Hematopoietic multipotent progenitor cell treated with erythropoietin and hydrocortisone succinate and interleukin-3 and kit ligand, for 6 days (in vitro differentiated cells): ENCODE data around the gene TUBB2A.

ENCODE experiments used
- DNase-seq: peaks from one replicate; pipeline ENCODE4 v3.0.0-alpha.2; 2015

Gene TUBB2A

GRCh38 chr6:3118353-3119039 lies 38.8 kb downstream of the TUBB2A start, which contains the start of gene BPHL:
BPHL (plus strand) TSS chr6:3118711; CDS start chr6:3118741, 30 bp downstream.
- peak; percentile 98 for DNase-seq

DNA sequence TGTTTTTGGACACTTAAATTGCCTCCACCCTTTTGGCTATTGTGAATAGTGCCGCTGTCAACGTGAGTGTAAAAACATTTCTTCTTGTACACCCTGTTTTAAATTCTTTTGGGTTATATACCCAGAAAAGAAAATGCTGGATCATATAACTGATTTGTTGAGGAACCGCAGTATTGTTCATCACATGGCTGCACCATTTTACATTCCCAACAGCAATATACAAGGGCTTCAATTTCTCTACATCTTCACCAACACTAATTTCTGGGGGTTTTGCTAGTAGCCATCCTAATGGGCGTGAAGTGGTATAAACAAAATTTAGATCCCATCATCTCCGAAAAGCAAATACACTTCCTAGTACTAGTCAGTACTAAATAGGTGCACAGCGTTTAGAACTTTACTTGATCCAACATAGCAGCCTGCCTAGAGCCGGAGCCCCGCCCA lies 39.4 kb downstream of the TUBB2A start:
- no peak for DNase-seq

GRCh38 chr6:3114377-3114776 lies 43.0 kb downstream of the TUBB2A start:
- no peak for DNase-seq

DNA sequence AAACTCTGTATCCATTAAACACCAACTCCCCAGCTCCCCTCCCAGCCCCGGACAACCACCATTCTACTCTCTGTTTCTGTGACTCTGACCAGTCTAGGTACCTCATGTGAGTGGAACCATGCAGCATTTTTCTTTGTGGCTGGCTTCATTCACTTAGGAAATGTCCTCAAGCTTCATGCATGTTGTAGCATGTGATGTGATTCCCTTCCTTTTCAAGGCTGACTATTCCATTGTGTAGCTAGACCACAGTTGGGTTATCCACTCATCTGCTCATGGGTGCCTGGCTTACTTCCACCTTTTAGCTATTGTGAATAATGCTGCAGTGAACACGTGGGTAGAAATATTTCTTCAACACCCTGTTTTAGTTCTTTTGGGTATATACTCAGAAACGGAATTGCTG lies 47.6 kb downstream of the TUBB2A start:
- DNase-seq: no peak

DNA sequence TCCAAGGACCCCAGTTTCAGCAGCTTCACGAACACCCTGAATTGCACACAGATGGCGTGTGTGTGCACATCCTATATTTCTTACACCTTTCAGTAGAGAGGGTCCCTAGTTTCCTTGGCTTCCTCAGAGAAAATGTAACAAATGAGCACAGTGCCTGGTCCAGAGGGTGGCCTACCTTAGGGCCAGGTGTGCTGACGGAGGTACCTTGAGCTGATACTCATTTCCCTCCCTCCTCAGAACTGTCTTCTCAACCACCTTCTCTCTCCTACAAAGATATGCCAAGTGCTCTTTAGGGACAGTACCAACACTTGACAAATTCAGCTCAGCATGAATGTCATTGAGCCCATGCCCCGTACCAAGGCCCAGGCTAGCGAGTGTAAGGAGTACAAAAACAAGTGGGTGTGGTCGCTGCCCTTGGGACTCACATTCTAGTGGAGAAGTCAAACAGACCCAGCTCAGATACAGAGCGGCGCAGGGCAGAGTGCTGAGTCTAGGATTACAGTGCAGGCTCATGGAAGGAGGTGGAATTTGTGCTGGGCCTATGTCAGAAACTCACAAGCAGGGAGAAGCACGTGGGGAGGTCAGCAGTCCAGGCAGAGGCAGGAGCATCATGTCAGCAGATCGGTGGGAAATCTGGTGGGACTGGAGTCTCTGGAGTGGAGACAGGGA lies 48.5 kb downstream of the TUBB2A start:
- DNase-seq: no peak
